ENCODE measurements around the gene ZC2HC1C. TPM values are rescaled to one million over a fixed set of nuclear protein-coding genes. Genes with fewer than 3 reads are reported as not detected.

ZC2HC1C gene
- total and polyA plus RNA-seq, 2 donors from 2014 or later: 6.7 to 11.9 TPM

- H3K4me3 ChIP-seq (ENCODE audit: low read length in 3 of 3): peak overlapping the region in 1 of 3 donors; percentile 78
- no peak overlapping the region for H3K9ac ChIP-seq (ENCODE audit: low read length in 3 of 3)
- no peak for FAIRE-seq
- H3K27ac ChIP-seq (ENCODE audit: low read depth in 2 of 2, low read length in 2 of 2): no peak overlapping the region
- H3K36me3 ChIP-seq (ENCODE audit: control insufficient read depth in 2 of 3, insufficient read depth in 3 of 3, low read length in 3 of 3): no peaks in the 10 kb centered on the region
- H3K9me3 ChIP-seq (ENCODE audit: control insufficient read depth in 2 of 3, insufficient read depth in 1 of 3, low read length in 3 of 3): no peaks in the 10 kb centered on the region
- H3K27me3 ChIP-seq (ENCODE audit: control insufficient read depth, insufficient read depth, low read length): no peaks in the 10 kb centered on the region
- no peak for DNase-seq
- intact Hi-C loops (cut with DNase I): no loop called here
- peaks cover 0 to 13% (median 3%) of the 10 kb centered on the region in 3 donors for H3K4me1 ChIP-seq (ENCODE audit: control insufficient read depth in 2 of 3, insufficient read depth in 2 of 3, low read depth in 1 of 3, low read length in 3 of 3)
- TF ChIP-seq CTCF (IDR thresholded peaks at IDR 0.05; ENCODE audit: borderline replicate concordance, extremely low read depth, insufficient read depth): no peak
Measured at GRCh38 chr14:75049731-75050201, 19.7 kb upstream of the ZC2HC1C start.

GRCh38 chr14:75050852-75051555 lies 18.4 kb upstream of the ZC2HC1C start, which contains the start of gene MLH3:
Gene MLH3 (minus strand): TSS chr14:75051467. CDS start chr14:75049655, 1,812 bp downstream.
- no peak for TF ChIP-seq CTCF (IDR thresholded peaks at IDR 0.05; ENCODE audit: borderline replicate concordance, extremely low read depth, insufficient read depth)
- FAIRE-seq: no peak

DNA sequence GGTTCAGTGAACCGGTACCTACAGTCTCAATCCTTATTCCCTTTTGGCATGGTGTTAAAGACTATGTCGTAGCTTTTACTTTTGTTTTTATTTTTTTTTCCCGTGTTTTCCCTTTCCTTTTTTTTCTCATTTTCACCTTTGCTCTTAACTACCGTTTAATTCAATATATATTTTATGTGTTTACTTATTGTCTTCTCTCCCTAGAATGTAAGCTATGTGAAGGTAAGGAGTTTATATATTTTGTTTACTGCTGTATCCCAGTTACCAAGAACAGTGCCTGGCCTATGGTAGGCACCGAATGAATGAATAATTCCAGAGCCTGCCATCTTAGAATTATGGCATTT lies 17.9 kb upstream of the ZC2HC1C start:
- no peaks in the 10 kb centered on the region for H3K9me3 ChIP-seq (ENCODE audit: control insufficient read depth in 2 of 3, insufficient read depth in 1 of 3, low read length in 3 of 3)
- no peaks in the 10 kb centered on the region for H3K36me3 ChIP-seq (ENCODE audit: control insufficient read depth in 2 of 3, insufficient read depth in 3 of 3, low read length in 3 of 3)
- TF ChIP-seq CTCF (IDR thresholded peaks at IDR 0.05; ENCODE audit: borderline replicate concordance, extremely low read depth, insufficient read depth): no peak
- peak overlapping the region; percentile 93 for H3K27ac ChIP-seq (ENCODE audit: low read depth in 2 of 2, low read length in 2 of 2)
- peak overlapping the region; percentile 55 to 78 (median 66) for H3K4me3 ChIP-seq (ENCODE audit: low read length in 3 of 3)
- intact Hi-C loops (cut with DNase I): no loop called here
- FAIRE-seq (peak; percentile 32), DNase-seq (no peak)
- H3K9ac ChIP-seq (ENCODE audit: low read length in 3 of 3): peak overlapping the region in 2 of 3 donors; percentile 34 to 83
- peaks cover 0 to 10% (median 3%) of the 10 kb centered on the region in 3 donors for H3K4me1 ChIP-seq (ENCODE audit: control insufficient read depth in 2 of 3, insufficient read depth in 2 of 3, low read depth in 1 of 3, low read length in 3 of 3)
- H3K27me3 ChIP-seq (ENCODE audit: control insufficient read depth, insufficient read depth, low read length): no peaks in the 10 kb centered on the region

More at GRCh38 chr14:75050852-75051555, 18.4 kb upstream of the ZC2HC1C start, which contains the start of gene MLH3:
- DNase-seq: peak; percentile 92 to 97 (median 95)
- H3K36me3 ChIP-seq (ENCODE audit: control insufficient read depth in 2 of 3, insufficient read depth in 3 of 3, low read length in 3 of 3): no peaks in the 10 kb centered on the region
- H3K9ac ChIP-seq (ENCODE audit: low read length in 3 of 3): peak within 1 kb of the TSS; percentile 34 to 83 (median 77)
- peak within 1 kb of the TSS; percentile 55 to 78 (median 66) for H3K4me3 ChIP-seq (ENCODE audit: low read length in 3 of 3)
- peaks cover 0 to 13% (median 3%) of the 10 kb centered on the region in 3 donors for H3K4me1 ChIP-seq (ENCODE audit: control insufficient read depth in 2 of 3, insufficient read depth in 2 of 3, low read depth in 1 of 3, low read length in 3 of 3)
- intact Hi-C loops (cut with DNase I): no loop called here
- H3K27me3 ChIP-seq (ENCODE audit: control insufficient read depth, insufficient read depth, low read length): no peaks in the 10 kb centered on the region
- no peaks in the 10 kb centered on the region for H3K9me3 ChIP-seq (ENCODE audit: control insufficient read depth in 2 of 3, insufficient read depth in 1 of 3, low read length in 3 of 3)
- peak within 1 kb of the TSS; percentile 93 for H3K27ac ChIP-seq (ENCODE audit: low read depth in 2 of 2, low read length in 2 of 2)
